Left renal pelvis (tissue), 4 donors: ENCODE measurements around the gene VASN. TPM values are rescaled to one million over a fixed set of nuclear protein-coding genes. Genes with fewer than 3 reads are reported as not detected.

Experiments
- DNase-seq, 4 donors: peaks; one replicate each; pipeline ENCODE4 v3.0.0-alpha.2; 2013; ENCODE audit warnings: low read depth in 4 of 4, low spot score in 3 of 4
- polyA plus RNA-seq, 4 donors: library from polyadenylated mRNA; unstranded; fragments of 120-200 nt; gene quantifications; one replicate each; pipeline ENCODE4 v1.2.1, GENCODE V29; 2013; ENCODE audit not compliant: insufficient read length in 4 of 4

VASN gene
- polyA plus RNA-seq, 4 donors: 35.7 to 68.7 (median 44.1) TPM

GRCh38 chr16:4416200-4417032 is 44.8 kb downstream of the VASN start, which contains the start of gene CORO7:
Gene CORO7, minus strand, starts transcription at chr16:4416596. Its CDS starts 78 bp downstream, at chr16:4416518.
- peak in 3 of 4 donors; percentile 71 to 75 (median 73) for DNase-seq

- DNase-seq: no peak
Measured at GRCh38 chr16:4419402-4419959, 47.8 kb downstream of the VASN start.

GRCh38 chr16:4420505-4421105 is 49.0 kb downstream of the VASN start:
- DNase-seq: no peak

GRCh38 chr16:4425378-4426020 is 53.9 kb downstream of the VASN start, which contains the start of gene DNAJA3:
Gene DNAJA3, plus strand, starts transcription at chr16:4425868. Its CDS starts 14 bp downstream, at chr16:4425882.
- peak in 3 of 4 donors; percentile 85 to 92 (median 89) for DNase-seq

GRCh38 chr16:4426021-4426684 is 54.5 kb downstream of the VASN start:
- no peak for DNase-seq

- no peak for DNase-seq
Measured at GRCh38 chr16:4426722-4427372, 55.2 kb downstream of the VASN start.

- DNase-seq: no peak
Measured at GRCh38 chr16:4428500-4428899, 56.9 kb downstream of the VASN start.

- DNase-seq: no peak
Measured at GRCh38 chr16:4431023-4431422, 59.4 kb downstream of the VASN start.

Other genes with a start within 250 kb of the VASN start
- 1 to 10 TPM in 3 of 4 donors, under 1 TPM in 1; 0.90 to 2.9 (median 1.5) TPM for gene SRL, start 129.8 kb upstream of the VASN start, polyA plus RNA-seq
- 10 to 100 TPM; 16.1 to 29.1 (median 17.7) TPM for gene TFAP4, start 98.8 kb upstream of the VASN start, polyA plus RNA-seq
- 10 to 100 TPM; 36.0 to 75.3 (median 45.3) TPM for gene GLIS2, start 55.8 kb upstream of the VASN start, polyA plus RNA-seq
- gene PAM16, start 20.5 kb upstream of the VASN start, polyA plus RNA-seq: 10 to 100 TPM; 19.4 to 36.3 (median 21.6) TPM
- 10 to 100 TPM; 14.1 to 25.5 (median 16.9) TPM for gene CORO7, start 44.7 kb downstream of the VASN start, polyA plus RNA-seq
- 10 to 100 TPM; 24.3 to 48.9 (median 37.1) TPM for gene DNAJA3, start 54.0 kb downstream of the VASN start, polyA plus RNA-seq
- gene NMRAL1, start 102.8 kb downstream of the VASN start, polyA plus RNA-seq: 10 to 100 TPM; 27.3 to 52.9 (median 35.3) TPM
- gene HMOX2, start 104.5 kb downstream of the VASN start, polyA plus RNA-seq: 10 to 100 TPM; 47.5 to 53.7 (median 49.6) TPM
- 10 to 100 TPM; 21.0 to 31.1 (median 28.3) TPM for gene CDIP1, start 166.9 kb downstream of the VASN start, polyA plus RNA-seq
- under 1 TPM; 0.14 to 0.41 (median 0.23) TPM for gene C16orf96, start 184.5 kb downstream of the VASN start, polyA plus RNA-seq
- 10 to 100 TPM; 11.7 to 30.8 (median 14.2) TPM for gene UBALD1, start 243.0 kb downstream of the VASN start, polyA plus RNA-seq